GM19023 (cell line): Measurements from ENCODE around the gene MOK.

Source experiments
- ATAC-seq: cut with Tn5 transposase; IDR thresholded peaks from one replicate; pipeline ENCODE4 v1.9.1; 2021; ENCODE audit warnings: mild to moderate bottlenecking, moderate library complexity; ENCODE audit not compliant: unreplicated experiment

The MOK gene

DNA sequence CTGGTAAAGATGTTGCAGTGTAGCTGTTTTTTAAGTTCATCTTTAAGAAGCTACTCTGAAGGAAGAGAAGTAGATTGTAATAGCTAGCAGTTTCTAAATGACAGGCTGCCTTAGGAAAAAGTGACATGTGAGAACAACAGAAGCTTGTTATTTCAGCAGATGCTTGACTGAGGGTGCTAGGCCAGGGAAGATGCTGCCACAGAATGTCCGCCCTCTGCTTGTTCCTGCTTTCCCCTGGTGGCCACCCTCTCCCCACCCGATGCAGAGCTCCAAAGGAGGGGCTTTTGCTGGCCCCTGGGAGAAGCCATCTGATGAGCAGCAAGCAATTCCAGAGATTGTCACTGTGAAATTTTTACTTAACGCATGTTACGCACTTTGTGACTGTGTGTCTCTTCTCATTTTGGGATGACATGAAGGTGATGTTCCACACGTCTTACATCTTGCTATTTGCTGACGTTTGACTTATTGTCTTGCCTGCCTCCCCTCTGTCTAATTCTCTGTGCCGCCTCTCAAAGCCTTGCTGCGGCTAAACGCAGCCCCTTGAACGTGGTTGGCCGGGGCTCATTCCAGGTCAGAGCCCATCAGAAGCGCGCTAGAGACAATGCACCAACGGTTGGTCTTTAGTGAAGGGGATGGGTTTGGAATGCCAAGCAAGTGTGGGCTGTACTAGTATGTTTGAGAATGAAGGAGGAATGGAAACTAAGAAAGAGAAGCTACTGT is 120.5 kb downstream of the MOK start:
- no peak for ATAC-seq

DNA sequence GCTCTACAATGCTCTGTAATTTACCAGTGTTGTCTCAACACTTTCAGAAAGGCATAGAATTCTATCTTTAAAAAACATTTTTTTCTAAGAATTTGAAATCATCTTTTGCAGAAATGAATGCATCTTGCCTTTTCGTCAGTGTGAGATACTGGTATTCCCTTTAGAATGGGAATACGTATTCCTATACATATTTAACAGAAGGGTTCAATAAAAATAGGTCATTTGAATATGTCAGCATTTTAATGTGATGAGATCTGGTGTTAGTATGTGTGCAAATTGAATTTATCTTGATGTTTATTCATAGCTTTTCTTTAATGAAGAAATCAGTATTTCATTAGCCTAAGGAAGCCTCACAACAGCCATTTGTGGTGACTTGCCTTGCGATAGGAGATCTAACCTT is 121.1 kb downstream of the MOK start:
- no peak for ATAC-seq

GRCh38 chr14:102182936-102183619 is 121.9 kb downstream of the MOK start:
- no peak for ATAC-seq

DNA sequence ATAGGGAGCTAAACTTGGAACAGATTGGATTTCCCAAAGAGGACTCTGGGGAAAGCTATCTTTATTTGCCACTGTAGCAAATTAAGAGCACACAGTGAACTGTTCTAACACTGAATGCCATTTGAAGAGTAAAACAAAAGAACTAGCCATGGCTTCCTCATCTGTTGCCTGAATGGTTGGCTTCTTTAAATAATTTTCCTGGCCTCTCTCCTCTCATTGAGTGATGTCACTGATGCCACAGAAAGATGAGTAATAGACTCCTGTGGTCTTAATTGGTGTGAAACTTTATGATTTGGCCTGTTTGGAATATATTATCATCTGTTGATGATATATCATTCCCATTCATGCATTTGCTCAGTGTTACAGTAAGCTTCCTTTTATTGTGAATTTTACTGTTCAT is 122.8 kb downstream of the MOK start:
- ATAC-seq: no peak

- ATAC-seq: no peak
Measured at GRCh38 chr14:102181187-102181586, 123.8 kb downstream of the MOK start.

DNA sequence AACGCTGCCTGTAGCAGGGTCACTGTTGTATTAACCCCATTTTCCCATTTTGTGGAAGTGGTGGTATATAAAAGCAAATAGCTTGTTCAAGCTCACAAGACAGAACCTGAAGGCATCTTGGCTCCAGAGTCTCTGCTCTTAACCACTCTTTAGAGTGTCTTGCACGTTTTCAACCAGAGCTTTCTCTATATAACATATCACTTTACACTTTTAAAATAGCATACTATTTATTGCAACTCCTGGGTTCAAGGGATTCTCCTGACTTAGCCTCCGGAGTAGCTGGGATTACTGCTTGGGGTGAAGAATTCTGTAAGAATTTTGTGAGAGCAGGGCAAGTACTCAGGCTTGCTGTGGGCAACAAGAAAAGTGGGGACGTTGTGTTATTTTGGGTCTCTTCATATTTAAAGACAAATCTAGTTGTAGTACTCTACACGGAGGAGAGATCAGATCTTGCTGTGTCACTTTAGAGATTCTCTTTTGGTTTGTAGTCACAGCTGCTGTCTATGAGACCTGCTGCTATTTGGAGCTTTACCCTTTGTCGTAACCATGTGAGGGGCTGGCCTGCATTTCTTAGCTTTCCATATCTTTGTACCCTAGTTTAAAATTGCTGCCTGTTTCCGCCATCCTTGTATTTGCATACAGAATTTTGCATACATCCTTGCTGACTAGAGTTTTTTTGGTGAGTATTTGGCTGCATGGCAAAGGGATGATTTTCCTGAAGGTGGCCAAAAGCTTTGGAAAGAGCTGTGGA is 124.5 kb downstream of the MOK start:
- ATAC-seq: no peak
